ENCODE data around the gene OR2AT4.
"Not testable (repeated sequence)": the region's sequence is repeated elsewhere in the genome, so short reads cannot be mapped to it uniquely, and the experiment has no call there.

Gene OR2AT4

GRCh38 chr11:75096456-75097172 lies at the start of gene OR2AT4:
Gene OR2AT4 (minus strand): TSS chr11:75096876.
- DNase-seq: no peak

- no peak for DNase-seq
These were observed 49.4 kb upstream of the OR2AT4 start for GRCh38 chr11:75145972-75146519.

DNA sequence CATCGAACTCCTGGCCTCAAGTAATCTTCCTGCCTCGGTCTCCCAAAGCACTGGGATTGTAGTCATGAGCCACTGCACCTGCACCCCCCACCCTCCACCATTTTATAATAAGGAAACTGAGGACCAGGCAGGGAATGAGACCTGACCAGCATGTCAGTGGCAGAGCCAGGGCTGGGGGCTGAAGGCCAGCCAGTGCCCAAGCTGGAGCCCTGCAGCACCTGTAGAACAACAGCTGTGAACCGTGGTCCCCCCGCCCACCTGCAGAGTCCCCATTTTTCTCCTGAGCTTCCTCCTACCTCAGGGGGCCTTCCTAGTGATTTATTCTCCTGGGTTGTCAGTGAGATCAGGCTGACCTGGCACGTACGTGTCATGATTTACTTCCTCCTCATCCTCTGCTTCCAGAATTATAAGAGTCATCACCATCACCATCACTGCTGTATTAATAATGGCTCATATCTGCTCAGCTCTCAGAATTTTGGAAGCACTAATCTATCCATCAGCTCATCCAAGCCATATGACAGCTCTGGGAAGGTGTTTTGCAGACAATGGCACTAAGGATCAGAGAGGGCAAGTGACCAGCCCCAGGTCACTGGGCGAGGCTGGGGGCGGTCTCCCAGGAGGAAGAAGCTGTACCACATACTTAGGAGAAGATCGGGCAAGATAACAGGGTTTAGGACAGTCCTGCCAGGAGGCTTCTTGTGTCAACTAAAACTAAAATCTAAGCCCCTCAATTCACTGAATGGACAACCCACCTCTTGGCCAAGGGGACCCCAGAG lies 48.7 kb upstream of the OR2AT4 start:
- no peak for DNase-seq

- no peak for DNase-seq
These were observed 48.0 kb upstream of the OR2AT4 start for GRCh38 chr11:75144716-75145014.

DNA sequence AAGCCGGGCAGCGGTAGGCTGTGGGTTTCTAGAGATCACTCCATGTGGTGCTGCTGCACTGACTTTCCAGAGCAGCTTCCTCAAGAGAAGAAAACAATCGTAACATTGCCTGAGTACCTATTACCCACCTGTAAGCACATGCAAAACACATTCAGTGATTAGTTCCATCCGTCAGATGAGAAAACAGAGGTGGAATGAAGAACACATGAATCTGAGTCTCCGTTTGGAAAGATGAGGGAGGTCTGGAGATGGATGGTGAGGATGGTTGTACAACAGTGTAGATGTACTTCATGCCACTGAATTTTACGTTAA lies 46.7 kb upstream of the OR2AT4 start:
- DNase-seq: no peak

DNA sequence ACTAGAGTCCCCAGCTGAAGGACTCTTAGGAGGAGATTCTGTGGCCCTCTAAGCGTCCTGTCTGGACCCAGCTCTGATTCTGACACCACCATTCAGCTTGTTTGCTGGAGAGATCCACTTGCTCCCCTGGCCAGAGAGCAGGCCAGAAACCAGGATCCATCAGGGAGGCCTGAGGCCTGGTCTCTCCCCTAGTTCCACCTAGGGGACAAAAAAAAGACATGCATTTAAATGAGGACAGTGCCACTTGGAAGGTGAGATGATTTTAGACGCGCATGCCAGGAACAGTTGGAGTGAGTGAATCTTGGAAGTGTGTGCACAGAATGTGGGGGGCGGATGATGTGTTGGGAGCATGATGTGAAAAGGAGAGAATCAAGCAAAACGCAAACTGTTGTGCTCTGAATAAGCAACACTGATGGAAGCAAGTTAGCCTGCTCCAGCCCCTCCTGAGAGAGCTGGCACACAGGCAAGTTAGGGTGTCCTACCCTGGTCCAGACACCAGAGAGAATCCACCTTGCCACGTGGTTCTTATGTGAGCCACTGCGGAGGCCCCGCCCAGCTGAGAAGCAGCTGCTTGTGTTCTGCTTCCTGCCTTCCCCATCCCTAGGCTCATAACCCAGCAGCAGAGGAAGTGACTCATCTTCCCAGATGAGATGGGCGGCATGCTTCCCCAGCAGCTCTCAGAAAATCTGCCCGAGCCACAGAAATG lies 46.2 kb upstream of the OR2AT4 start:
- peak; percentile 69 for DNase-seq

DNA sequence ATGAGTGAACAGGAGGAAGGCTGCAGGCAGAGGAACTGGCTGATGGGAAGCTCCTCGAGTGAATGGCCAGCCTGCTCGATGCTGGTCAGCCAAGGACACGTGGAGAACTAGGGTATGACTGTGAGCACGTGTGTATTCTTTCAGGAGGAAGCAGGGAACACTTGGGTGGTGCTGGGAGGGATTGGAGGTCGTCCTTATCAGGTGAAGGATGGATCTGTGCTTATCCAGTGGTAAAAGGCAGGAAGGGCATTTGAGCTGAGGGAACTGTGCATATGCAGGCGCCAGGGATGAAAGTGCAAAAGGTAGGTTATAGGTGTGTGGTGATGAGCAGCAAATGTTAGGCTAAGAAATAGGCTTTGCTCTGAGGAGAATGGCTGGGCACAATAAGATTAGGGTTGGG lies 44.5 kb upstream of the OR2AT4 start:
- no peak for DNase-seq

- peak; percentile 79 for DNase-seq
These were observed 43.8 kb upstream of the OR2AT4 start for GRCh38 chr11:75140269-75141138.

DNA sequence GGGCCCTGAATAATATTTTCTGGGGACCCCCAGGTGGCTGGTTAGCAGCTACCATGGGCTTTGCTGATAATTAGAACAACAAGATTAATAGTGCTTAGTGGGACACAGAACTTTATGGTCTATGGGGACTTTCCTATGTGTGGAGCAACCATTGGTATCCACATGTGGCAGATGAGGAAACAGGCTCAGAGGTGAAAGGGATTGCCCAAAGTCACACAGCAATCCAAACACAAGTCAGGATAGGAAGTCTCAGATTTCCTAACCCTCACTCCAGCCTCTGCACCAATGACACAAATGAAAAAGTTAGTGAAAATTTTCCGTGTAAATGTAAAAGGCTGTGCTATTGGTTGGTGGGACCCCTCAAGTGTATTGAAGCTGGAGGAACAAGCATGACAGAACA lies 39.0 kb upstream of the OR2AT4 start:
- no peak for DNase-seq

DNA sequence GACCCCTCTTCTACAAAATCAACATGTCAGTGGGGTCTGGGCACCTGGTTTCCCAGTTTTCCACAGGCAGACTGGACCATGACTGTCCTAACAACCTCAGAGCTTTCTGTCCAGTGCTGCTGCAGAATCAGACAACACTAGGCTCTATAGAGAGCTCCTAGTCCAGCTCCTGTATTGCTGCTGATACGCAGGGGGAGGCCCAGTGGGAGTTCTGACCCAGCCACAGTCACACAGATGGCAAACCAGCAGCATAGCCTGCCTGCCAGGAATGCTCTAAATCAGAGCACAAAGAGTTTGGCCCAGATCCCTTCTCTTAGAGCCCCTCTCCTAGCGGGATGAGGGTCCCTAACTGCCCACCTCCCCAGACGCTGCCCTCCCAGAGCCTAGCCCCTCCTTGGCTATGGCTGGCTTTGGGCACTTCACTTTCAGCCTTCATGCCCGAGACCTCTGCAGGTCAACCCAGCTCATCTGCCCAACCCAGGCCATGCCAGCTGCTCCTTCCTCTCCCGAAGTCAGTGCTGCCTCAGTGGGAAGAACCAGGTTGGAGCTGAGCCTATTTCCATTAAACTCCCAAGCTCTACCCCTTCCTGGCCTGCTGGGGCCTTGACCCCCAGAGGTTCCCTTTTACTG lies 38.5 kb upstream of the OR2AT4 start:
- DNase-seq: no peak

DNA sequence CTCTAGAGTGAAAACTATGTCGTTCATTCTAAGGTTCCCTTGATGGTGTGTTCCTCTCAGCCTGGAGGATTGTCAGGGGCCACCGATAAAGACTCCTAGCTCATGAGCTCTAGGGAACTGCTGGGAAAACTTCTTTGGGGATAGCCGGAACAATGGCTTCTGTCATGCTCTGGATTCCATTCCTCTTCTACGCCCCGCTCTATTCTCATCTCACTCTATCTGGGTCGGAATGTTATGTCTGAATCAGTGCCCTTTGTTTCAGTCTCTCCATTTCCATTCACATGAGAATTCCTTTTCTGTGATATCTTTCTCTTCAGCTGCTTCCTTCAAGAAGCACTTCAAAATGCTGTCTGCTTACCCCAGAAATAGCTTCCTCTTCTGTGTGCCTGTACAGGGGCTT lies 37.3 kb upstream of the OR2AT4 start:
- no peak for DNase-seq

DNA sequence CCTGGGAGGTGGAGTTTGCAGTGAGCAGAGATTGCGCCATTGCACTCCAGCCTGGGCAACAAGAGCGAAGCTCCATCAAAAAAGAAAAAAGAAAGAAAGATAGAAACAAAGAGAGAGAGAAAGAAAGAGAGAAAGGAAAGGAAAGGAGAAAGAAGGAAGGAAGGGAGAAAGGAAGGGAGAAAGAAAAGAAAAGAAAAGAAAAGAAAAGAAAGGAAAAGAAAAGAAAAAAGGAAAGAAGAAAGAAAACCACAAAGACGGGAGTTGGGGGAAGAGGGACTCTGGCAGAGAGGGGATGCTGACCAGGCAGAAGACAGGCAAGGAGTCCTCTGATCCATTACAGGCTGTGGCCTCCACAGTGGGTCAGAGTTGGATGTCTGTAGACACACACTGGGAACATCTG lies 35.4 kb upstream of the OR2AT4 start:
- DNase-seq: no peak

DNA sequence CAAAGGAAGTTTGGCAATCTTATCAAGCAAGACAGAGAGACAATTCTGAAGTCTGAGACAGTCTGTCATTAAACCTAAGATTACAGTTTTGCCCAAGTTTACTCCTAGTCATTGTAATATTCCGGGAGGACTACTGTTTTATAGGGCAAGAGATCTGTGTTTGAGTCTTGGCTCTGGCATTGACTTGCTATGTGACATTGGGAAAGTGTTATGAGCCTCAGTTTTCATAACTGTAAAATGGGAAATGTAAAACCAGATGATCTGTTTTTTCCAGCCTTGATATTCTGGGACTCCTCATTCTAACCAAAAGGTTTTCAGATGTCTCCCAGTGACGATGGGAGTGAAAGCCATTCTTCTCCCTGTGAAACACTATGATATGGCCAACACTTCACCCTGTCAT lies 29.9 kb upstream of the OR2AT4 start:
- no peak for DNase-seq

GRCh38 chr11:75118577-75118976 lies 21.9 kb upstream of the OR2AT4 start:
- no peak for DNase-seq

DNA sequence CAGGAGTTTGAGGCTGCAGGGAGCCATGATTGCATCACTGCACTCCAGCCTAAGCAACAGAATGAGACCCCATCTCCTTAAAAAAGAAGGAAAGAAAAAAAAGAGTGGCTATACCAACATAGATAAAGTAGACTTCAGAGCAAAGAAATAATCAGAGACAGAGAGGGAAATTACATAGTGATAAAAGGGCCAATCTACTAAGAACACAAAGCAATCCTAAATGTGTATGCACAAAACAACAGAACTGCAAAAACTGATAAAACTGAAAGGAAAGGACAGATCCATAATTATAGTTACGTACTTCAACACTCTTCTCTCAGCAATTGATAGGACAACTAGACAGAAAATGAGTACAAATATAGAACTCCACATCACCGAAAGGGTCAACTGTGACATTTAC lies 17.8 kb upstream of the OR2AT4 start:
- DNase-seq: no peak

DNA sequence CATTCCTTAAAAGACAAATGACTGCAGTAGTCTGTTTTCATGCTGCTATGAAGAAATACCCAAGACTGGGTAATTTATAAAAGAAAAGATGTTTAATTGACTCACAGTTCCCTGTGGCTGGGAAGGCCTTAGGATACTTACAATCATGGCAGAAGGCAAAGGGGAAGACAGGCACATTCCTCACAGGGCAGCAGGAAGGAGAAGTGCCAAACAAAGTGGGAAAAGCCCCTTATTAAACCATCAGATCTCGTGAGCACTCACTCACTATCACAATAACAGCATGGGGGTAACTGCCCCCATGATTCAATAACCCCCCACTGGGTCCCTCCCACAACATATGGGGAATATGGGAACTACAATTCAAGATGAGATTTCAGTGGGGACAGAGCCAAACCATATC lies 16.4 kb upstream of the OR2AT4 start:
- DNase-seq: no peak

- no peak for DNase-seq
These were observed 15.5 kb upstream of the OR2AT4 start for GRCh38 chr11:75112200-75112599.

DNA sequence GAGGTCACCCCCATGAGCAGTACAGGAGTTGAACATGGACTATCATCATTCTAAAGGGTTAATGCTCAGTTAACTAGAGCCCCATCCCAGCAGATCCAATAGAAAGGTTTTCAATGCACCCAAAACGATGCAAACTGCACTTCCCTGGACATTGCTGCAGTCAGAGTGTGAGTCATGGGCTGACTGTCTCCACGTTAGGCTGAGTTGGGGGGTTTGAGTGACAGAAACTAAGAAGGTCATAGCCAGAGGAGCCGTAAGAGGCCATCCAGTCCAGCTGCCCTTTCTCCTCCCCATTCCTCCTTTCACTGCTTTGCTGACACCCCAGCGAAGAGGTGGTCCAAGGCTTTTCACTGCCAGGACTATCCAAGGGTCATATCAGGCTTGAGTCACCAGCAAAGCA lies 10.5 kb upstream of the OR2AT4 start:
- no peak for DNase-seq

DNA sequence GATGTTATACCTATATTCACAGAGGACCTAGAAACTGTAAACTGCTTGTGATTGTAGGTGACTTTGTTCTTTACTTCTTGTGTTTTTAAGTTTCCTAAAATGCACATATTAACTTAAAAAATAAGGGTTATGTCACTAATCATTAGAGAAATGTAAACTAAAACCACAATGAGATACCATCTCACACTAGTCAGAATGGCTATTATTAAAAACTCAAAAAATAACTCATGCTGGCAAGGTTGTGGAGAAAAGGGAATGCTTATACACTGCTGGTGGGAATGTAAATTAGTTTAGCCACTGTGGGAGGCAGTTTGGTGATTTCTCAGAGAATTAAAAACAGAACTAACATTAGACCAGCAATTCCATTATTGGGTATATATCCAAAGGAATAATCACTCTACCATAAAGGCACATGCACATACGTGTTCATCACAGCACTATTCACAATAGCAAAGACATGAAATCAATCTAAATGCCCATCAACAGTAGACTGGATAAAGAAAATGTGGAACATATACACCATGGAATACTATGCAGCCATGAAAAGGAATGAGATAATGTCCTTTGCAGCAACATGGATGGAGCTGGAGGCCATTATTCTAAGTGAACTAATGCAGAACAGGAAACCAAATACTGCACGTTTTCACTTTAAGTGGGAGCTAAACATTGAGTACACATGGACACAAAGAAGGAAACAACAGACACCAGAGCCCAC lies 9.4 kb upstream of the OR2AT4 start:
- DNase-seq: not testable (repeated sequence)

GRCh38 chr11:75105462-75105925 lies 8.8 kb upstream of the OR2AT4 start:
- DNase-seq: no peak

DNA sequence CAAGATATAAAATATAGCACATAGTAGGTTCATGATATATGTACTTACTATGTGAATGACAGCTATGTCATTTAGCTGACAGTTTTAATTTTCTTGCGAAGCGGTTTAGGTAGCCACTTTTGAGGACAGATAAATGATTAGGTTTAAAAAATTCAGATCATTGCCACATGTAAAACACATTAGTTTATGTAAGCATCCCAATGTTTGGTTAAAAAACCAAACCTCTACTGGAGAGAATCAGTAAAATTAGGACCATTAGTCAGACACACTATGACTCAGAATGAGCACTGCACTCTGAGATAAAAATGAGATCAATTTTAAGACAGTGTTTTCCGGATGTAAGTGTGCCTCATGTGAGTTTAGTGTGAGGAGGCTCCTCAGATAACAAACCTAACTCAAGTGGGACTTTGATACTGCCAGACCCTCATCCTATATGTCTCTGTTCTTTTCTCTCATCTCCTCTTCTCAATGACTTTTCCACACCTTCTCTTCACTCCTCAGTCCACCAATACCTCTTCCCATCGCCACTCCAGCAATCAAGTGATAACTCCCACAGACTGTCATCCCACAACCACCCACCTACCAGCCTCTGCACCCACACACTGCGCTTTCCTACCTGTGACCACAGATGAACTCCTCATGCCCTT lies 6.8 kb upstream of the OR2AT4 start:
- DNase-seq: no peak

Data from stimulated activated CD4-positive, alpha-beta T cell treated with anti-CD3 and anti-CD28 coated beads, Interleukin-4, amount 100 ng/mL, for 1 hour (primary cell).